Stimulated activated CD8-positive, alpha-beta memory T cell treated with anti-CD3 and anti-CD28 coated beads, Interleukin-15, amount 100 ng/mL, for 48 hours (primary cell): ENCODE data around the gene WNT16.
A peak's percentile ranks its signal among the peaks of the same experiment; 100 is the strongest.
"Not testable (repeated sequence)": the region's sequence is repeated elsewhere in the genome, so short reads cannot be mapped to it uniquely, and the experiment has no call there.

Source experiments
- DNase-seq, 2 donors: peaks; one replicate each; pipeline ENCODE4 v3.0.0-alpha.2; 2020; ENCODE audit warnings: low read depth in 2 of 2

The WNT16 gene

DNA sequence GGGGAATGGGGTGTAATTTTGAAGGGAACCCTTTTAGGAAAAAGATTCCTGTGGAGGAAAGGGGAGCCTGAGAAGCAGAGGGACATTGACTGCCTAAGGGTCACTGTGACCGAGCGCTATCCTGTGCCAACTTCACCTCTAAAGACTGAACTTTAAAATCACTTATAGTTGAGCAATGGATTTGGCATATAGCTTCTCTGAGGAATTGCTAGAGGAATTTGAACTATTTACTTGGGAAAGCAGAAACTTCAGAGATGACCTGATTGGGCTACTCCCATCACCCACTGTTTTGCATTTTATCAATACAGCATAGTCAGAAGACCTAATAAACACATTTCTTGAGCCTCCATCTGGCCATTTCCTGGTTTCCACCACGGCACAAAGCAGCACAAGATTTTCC, 23.7 kb upstream of the WNT16 start:
- DNase-seq: no peak

DNA sequence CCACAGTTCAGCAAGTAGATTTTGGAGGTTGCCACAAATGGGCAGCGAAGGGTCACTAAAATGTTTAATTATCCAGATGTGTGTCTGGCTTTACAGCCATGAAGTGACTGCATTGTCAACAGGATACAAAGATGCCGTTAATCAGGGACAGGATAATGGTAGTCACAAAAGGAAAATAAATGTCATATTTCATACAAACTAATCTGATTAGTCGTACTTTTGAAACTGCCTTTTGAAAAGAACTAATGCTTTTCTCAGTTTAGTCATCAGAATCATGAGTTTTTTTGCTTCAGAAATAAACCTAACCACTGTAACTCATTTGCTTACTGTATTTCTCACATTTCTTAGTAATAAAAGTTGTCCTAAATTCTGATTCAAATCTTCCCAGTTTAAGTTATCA, 22.2 kb upstream of the WNT16 start:
- no peak for DNase-seq

DNA sequence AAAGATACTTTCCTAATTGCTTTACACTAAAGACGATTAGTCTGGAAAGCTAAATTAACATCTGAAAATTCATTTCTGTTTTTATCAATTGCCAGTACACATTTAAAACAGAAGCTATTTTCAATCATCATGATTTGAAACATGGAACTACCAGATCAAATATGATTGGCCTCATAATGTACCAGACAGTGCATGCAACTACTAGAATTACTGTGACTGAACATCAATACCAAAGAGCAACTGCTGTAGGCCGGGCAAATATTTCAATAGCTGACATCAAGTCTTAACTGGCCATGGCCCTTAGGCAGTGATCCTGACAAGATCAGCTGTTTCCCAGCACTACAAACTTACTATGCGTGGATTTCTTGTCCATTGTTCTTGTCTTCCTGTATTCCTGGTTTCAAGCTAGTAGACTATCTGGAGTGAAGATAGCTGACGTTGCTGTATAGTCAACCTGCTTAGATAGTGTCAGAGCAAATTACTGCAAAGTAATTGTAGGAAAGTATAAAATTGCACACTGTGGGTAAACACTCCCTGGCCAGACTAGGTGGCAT, 21.7 kb upstream of the WNT16 start:
- no peak for DNase-seq

DNA sequence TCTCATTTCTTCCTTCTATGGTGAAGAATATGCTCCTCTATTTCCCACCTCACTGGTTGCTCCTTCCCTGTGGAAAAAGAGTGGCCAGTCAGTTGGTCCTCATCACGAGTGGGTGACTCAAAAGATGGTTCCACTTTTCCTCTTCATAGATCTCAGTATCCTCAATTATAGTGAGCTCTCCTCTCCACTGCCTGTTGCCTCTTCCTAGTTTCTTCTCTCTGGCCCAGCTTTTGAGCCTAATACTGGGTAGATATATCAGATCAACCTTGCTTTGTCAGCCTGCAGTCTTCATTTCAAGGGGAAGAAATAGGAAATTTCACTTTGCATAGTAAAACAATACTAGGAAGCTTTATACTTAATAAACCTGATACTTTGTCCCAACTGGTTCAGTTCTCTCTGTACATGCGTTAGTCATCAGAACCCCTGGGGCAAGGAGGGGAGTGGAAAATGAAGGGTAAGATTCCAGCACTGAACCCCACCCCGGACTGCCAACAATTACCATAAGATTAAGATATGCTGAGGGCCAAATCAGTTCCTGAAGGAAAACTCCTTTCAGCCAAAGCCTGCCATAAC, 15.5 kb upstream of the WNT16 start:
- no peak for DNase-seq

DNA sequence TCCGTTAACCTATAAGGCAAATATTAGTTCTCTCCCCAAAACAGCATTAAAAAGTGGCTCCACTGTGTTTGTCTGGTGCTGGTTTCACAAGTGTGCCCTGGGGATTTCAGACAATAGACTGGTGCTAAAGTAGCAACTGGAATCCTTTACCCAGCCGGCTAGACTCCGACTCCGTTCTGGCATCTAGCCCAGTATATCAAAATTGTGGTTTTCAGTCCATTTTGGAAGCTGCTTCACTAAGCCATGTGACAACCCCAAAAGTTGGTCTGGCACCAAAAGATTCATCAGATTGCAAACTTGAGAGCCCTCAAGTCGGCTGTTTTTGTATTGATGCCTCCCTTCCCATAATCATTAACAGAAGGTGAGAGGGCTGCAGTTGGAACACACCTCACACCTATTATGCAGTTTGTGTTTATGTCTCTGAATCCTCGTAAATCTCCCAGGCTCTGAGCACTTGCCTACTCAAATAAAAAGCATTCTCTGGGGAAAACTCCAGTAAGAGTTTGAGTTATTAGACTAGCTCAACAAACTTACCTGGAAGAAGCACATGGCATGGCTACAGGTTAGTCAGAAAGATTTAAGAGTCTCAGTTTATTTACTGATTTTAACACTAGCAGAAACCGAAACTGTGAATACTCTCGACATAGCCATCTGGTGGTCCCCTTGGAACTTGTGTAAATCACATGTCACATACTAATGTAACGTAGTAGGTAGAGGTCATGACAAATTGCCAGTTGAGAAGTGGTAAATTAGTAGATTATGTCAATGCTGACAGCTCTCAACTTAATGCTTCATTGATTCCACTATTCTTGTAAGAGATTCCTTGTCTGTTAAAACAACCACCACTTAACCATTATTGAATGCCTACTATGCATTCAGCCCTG, 14.8 kb upstream of the WNT16 start:
- no peak for DNase-seq

DNA sequence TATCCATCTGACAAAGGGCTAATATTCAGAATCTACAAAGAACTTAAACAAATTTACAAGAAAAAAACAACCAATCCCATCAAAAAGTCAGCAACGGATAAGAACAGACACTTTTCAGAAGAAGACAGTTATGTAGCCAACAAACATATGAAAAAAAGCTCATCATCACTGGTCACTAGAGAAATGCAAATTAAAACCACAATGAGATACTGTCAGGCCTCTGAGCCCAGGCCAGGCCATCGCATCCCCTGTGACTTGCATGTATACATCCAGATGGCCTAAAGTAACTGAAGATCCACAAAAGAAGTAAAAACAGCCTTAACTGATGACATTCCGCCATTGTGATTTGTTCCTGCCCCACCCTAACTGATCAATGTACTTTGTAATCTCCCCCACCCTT, 13.6 kb upstream of the WNT16 start:
- not testable (repeated sequence) for DNase-seq

DNA sequence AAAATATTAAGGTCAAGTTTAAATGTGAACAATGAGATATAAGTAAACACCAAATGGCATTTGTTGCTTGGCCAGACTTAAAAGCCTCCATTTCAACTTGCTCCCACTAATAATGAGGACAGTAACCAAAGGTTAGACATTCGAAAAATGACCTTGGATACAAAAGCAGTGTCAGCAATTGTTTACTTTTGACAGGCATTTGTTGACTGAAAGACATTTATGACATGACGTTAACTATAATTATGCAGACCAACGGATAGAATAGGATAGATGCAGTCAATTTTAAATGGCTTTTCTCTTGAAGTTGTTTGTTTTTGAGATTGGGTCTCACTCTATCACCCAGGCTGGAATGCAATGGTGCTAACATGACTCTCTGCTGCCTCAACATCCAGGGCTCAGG, 6.3 kb upstream of the WNT16 start:
- DNase-seq: no peak

DNA sequence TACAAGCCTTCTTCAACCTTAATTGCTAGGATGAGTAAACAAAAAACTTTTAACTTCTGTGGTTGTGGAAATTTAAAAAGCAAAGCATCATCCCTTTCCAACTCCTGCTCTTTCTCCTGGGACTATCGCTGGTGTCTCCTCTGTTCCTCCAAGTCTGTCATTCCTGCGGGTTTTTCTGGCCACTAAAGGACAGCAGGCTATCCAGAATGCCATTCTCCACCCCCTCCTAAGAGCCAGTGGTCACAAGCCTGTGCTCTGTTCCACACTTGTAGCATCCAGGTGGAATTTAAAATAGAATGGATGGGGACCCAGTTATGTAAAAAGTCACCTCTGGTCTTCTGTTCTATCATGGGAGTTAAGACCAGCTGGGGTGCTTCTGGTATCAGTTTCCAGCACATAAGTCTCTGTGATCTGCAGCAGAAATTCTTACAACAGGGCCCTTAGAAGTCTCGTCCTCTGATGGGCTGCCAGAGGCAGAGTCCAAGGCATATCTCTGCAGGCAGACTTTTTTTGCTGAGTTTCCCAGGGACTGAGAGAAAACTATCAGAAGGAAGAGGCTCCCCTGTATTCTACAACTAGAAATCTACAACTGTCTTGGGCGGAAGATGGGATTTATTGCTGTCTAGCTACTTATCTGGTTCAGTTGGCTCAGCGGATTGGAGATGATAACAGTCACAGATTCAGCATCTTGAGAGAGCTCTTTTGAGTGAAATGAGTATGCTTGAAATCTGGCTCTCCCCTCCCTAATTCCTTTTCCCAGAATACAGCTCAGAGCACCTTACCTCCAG, 5.1 kb upstream of the WNT16 start:
- DNase-seq: no peak

DNA sequence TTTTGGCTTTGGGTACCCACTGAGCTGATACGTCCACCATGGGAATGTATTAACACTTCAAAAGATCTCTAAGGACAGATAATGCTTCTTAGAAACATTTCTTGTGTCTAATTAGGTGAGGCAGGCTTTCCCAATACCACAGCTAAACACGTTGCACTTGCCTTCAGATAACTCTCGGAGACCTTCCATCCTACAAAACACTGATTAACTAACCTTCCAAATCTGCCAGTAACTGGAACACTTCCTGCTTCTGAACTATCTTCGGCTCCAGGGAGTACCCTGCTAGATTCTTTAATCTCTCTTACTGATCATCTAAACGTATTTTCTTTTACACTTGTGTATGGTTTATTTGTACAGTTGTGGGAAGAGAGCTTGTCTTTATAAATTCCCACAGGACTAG, 1.1 kb upstream of the WNT16 start:
- DNase-seq: no peak

DNA sequence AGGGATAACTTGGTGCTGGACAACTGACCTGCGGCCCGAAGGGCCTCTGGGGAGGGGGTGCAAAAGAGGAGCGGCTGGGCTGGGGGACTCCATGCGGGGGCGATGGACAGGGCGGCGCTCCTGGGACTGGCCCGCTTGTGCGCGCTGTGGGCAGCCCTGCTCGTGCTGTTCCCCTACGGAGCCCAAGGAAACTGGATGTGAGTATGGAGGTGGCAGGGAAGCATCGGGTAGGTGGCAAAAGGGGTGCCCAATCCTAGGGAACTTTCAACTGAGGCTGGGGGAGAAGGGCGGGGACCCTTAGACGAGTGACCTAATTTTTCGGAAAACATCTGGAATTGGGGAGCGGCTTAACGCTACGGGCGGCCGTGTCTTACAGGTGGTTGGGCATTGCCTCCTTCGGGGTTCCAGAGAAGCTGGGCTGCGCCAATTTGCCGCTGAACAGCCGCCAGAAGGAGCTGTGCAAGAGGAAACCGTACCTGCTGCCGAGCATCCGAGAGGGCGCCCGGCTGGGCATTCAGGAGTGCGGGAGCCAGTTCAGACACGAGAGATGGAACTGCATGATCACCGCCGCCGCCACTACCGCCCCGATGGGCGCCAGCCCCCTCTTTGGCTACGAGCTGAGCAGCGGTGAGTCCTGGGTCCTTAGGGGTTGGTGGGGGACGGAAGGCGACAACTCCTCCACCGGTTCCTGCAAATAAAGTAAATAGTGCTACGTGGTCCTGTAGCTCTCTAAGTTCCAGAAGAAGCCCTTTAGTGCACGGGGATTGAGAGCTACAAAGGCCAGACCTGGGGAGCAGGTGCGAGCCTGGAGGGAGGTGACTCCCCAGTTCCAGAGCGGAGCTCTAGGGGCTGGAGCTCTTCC, 622 bp downstream of the WNT16 start:
- DNase-seq: peak in 1 of 2 donors; percentile 4

DNA sequence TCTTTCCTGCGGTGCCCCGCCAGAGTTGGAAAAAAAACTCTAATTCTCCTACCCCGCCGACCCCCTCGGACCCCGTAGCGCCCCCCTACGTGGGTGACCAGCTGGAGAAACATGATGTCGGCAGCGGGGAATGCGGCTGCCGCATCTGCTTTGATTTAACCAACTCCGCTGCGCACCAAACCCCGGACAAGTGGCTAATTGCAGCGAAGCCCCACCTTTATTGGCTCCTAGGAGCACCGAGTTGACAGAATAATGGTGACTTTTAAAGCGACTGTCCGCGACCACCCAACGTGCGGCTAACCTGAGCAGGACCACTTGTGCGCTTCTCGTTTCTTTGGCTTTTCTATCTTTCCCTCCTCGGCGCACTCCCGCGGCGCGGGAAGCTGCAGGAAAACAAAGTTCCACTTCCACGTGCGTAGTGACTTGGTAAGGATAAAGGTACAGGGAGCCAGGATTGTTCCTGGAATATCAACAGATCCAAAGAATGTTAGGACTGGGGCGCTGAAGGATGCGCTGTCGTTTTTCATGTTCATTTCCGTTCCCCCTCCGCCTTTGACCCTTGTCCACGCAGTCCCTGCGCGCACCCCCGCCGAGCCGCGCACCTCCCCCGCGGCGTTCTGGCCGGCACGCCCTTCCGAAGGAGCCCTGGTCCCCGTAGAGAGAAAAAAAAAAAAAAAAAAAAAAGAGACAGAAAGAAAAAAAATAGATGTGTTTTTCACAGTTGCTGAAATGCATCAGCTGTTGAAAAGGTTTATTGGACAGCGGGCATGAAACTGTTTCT, 1.4 kb downstream of the WNT16 start:
- no peak for DNase-seq

DNA sequence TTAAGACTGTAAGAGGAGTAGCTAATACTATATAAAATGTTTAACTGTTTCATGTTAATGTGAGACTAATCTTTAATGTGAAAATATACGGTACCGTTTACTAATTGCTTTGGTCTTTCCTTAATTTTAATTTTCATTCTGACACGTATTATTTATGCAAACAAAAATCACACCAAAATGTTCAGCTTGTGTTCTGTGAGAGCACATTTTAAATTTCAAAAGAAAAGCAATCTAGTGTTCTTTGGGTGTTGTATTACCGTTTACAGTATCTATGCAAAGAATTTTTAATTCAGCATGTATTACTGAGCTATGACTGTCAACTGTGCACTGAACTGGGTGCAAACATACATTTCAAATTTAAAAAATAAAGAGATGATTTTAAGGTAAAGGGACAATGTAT, 2.2 kb downstream of the WNT16 start:
- DNase-seq: no peak

DNA sequence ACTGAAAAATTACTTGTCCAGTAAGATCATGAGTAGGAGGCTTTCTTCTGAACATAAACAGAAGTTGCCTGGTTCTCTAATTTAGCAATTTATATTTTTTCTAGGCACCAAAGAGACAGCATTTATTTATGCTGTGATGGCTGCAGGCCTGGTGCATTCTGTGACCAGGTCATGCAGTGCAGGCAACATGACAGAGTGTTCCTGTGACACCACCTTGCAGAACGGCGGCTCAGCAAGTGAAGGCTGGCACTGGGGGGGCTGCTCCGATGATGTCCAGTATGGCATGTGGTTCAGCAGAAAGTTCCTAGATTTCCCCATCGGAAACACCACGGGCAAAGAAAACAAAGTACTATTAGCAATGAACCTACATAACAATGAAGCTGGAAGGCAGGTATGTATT, 2.8 kb downstream of the WNT16 start:
- no peak for DNase-seq

DNA sequence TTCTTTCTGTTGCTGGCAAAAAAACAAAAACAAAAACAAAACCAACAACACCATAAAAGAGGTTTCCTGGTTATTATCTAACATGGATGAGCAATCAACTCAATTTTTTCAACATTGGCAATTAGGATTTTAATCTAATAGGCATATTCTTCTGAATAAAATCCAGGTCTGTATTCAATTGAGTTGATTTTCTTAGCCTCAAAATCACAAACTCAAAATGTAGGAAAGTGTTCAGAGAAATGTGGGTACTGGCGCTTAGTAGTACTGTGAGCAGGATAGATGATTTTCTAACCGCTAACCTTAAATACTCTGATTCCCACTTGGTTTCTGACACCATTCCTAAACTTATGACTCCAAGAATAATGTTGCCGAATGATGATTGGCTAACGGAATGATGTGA, 5.6 kb downstream of the WNT16 start:
- DNase-seq: no peak

DNA sequence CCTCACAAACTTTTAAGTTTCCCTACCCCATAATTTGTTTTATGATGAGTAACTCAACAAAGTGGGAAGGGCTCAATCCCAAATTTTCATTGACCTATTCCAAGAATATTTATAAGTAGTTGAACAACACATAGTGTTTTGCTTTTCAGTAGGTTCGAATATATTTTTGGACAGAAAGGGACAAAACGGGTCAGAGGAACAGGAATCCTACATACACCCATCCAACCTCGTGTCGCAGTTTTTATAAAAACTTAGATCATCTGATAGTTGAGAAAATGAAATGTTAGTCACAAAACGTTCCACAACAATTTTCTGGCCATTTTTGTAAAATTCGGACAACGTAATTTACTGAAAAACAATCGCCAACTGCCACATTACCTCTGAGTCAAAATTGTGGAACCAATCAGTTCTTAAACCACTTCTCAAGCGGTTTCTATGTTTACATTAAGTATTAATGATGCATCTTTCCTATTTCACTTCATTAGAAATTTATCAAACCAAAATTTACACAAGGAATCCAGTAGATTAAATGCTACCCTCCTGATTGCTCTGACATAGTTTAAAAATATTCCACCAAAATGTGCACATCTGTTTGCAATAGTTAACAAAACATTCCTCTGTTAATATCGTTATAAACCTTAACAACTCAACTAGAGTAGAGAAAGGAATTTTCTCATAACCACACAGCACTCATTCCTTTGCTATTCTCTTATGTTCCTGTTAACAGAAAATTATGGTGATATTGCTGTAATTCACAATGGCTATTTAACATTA, 6.3 kb downstream of the WNT16 start:
- DNase-seq: no peak

DNA sequence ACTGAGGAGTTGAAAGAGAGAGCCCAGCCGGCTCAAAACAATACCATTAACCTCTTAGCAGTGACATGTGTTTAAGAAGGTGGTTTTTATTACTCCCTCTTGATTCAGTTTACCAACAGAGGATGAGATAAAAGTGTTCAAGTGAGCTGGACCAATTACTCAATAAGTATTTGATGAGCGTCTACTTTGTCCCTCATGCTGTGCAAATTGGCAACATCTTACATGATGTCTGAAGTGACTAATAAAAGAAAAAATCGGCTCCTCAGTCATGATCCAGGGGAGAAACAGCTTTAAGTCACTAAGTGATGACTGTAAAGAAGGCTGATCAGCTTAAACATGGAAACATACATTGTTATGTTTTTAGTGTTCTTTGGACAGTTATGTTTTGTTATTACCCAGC, 7.8 kb downstream of the WNT16 start:
- no peak for DNase-seq

DNA sequence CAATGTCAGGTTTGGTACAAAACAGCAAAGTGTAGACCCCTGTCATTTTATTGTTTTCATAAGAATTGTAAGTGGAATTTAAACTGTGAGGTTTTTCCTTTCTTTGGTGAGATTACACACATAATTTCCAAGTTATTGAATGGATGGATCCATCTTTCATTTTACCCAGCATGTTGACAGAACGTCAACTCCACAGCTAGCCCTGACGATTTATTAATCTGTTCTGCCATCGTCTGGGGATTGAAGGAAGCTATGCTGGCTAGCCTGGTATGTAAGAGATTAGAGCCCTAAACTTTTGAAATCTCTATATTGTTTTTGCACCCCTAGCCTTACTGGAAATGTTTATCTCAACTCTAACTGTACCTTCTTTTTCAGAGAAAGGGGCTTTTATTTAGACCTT, 8.6 kb downstream of the WNT16 start:
- DNase-seq: no peak

DNA sequence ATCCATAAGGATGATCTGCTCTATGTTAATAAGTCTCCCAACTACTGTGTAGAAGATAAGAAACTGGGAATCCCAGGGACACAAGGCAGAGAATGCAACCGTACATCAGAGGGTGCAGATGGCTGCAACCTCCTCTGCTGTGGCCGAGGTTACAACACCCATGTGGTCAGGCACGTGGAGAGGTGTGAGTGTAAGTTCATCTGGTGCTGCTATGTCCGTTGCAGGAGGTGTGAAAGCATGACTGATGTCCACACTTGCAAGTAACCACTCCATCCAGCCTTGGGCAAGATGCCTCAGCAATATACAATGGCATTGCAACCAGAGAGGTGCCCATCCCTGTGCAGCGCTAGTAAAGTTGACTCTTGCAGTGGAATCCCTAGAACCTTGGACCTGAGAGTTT, 10.3 kb downstream of the WNT16 start:
- no peak for DNase-seq

DNA sequence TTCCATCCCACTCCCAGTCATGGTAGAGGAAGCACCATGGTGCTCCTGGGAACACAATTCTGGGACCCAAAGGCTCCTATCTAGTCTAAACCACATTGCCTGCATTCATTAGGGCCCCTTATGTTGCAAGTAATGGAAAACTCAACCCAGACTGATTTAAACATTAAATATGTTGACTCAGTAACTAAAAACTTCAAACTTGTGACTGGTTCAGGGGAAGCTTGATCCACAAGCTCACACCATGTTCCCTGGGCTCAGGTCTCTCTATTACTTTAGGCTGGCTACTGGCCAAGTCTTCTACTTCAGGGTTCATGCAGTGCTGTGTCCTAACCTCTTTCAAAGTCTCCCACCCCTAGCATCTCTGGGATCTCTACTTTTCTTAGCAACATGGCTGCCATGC, 13.1 kb downstream of the WNT16 start:
- no peak for DNase-seq

DNA sequence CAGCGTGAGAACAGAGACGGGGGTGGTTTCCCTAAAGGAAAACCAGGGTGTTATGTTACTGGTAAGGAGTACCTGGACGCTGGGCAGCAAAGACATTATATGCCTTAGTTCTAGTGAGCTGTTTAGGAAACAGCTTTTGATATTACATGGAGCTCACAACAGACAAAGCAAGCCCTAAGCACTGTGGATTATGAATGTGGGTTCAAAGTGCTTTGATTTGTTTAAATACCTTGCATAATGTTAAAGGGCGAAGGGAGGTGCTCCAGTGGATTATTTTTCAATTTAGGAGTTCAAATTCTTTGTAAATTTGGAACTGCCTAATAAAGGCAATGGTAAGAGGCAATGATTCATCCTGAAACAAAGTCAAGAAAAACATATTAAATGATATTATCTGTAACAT, 13.8 kb downstream of the WNT16 start:
- DNase-seq: no peak
